ENCODE measurements around the gene ASTL. TPM values are rescaled to one million over a fixed set of nuclear protein-coding genes. Genes with fewer than 3 reads are reported as not detected.

The ASTL gene
- polyA plus RNA-seq, 10 donors: 0.11 to 0.23 (median 0.18) TPM; not detected in 5

- no peak for DNase-seq
These were observed 25.0 kb downstream of the ASTL start for GRCh38 chr2:96113367-96113677.

DNA sequence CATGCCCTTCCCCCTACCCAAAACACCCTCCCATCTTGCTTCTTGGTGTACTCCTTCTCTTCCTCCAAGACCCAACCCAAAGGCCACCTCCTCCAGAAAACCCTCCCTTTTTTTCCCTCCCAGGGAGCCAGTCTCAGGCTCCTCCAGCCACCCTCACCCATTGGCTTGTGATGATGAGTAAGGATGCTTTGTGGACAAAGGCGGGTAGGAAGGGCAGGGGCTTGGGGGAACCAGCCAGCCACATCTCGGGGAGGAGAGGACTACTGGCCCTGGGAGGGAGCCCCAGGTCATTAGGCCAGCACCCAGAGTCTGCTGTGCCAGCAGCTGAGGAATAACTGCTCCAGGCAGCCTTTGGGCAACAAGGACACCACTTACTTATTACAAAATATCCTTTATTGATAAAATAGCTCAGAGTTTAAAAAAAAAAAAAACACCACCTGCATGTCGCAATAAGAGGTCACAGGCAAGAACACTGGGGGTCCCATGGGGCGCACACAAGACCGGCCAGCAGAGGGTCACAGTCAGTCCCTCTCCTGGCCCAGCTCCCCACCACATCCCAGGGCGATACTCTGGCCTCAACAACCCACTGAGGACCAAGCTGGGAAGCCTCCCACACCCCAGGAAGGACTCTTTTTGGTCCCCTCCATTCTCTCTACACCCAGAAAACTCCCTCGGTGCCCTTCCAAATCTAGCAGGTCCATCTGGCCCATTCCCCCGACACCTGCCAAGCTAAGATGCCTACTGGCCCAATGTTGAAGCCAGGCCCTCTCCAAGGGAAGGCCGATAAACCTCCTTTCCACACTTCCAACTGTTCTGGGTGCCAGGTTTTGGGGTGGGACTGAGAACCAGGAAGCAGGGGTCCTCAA is 25.6 kb downstream of the ASTL start:
- no peak for DNase-seq

DNA sequence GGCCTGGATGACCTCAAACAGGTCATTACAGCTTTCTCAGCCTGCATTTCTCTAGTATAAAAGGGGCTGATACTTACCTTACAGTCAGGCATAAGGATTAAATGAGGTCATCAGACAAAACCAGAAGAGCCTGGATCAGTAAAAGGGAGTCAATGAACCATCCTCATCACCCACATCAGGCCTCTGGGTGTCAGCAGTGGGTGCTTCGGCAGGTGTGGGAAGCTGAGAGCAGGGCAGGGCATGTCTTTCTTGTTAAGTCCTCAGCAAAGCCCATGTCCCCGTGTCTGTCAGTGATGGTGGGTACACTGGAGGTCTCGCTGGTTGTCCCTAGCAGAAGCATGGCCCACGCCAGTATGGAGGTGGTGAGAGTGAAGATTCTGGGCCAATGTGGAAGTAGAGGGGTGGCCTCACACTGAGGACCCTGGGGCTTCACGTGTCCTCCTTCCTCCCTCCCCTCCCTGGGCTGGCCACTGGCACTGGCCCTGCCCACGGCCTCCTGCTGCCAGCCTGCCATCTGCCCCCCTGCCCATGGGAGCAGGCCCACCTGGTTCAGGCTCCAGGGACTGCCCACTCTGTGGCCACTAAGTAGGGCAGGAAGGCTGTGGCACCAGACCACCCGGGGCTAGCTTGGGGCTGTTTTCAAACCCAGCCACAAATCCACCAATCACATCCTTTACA is 26.3 kb downstream of the ASTL start:
- DNase-seq: no peak

DNA sequence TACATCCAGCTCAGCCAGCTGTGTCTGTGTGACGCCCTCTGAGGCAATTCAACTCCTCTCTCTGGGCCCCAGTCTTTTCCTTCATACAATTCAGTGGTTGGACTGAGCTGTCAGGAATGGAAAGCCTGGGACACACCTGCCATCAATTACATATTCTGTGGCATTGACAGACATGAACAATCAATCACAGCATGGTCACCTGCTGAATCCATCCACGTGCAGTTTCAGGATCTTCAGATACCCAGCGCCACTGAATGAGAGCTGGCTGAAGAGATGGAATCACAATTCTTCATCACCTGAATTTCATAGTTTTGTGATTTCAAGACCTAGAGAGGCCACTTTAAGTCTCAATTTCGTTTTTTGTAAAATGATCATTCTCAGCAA is 27.1 kb downstream of the ASTL start:
- DNase-seq: no peak

GRCh38 chr2:96110621-96111256 is 27.6 kb downstream of the ASTL start:
- no peak for DNase-seq

GRCh38 chr2:96109931-96110511 is 28.3 kb downstream of the ASTL start:
- DNase-seq: no peak

GRCh38 chr2:96109361-96109680 is 29.0 kb downstream of the ASTL start:
- DNase-seq: no peak

DNA sequence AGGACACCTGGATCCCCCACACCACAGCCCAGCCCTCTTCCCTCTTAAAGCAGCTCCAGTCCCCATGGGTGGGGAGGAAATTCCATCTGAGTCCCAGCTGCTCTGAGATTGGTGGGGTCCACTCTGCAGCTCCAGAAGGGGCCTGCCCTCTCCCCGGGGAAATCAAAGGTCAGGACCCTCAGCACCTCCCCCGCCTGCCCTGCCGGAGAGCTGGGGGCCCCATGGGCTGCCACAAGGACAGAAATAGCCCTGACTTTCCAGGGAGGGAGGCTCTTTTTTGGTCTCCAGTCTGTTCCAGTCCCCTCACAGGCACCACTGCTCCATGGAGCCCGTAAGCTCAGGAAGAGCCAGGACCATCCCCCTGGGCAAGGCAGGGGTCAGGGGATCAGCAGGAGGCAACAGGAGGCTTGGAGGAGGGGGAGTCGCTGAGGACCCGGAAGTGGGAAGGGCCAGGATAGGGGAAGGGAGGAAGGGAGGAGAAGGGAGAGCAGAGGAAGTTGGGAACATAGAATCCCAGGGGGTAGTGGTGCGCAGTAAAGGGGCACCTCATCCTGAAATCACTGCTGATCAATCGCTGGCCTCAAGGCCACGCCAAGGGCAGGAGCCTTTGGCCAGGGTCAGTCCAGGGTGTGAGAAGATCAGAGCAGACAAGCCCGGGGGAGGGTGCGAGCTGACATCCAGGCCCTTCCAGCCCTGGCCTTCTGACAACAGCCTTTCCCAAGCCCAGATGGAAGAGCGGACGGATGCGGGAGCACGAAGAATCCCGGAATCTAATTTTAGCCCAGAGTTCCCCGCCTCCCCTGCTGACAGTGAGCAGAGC is 29.6 kb downstream of the ASTL start:
- peak; percentile 59 to 94 (median 82) for DNase-seq

- no peak for DNase-seq
These were observed 30.2 kb downstream of the ASTL start for GRCh38 chr2:96108151-96108540.

- no peak for DNase-seq
These were observed 30.6 kb downstream of the ASTL start for GRCh38 chr2:96107708-96108065.

- DNase-seq: peak in 1 of 3 donors; percentile 49
These were observed 31.2 kb downstream of the ASTL start for GRCh38 chr2:96106991-96107707.

DNA sequence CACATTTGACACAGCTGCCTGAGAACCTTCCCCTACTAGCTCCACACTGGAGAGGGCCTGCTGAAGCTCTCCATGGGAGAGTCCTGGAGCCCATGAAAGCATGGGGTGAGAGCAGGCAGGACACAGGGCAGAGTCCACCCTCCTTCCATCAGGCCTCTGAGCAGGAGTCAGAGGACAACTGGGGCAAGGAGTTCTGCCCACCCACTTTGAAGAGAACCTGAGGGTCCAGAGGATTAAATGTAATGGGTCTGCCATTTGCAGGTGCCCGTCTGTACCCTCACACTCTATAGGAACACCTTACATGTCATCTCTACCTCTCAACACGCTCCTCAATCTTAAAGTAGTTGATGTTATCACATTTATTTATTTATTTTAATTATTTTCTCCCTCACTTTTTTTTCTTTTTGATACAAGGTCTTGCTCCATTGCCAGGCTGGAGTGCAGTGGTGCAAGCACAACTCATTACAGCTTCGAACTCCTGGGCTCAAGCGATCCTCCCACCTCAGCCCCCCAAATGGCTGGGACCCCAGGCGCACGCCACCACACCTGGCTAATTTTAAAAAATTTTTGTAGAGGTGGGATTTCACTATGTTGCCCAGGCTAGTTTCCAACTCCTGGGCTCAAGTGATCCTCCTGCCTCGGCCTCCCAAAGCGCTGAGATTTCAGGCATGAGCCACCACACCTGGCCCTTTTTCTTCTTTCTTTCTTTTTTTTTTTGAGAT is 32.1 kb downstream of the ASTL start:
- no peak for DNase-seq

- no peak for DNase-seq
These were observed 33.0 kb downstream of the ASTL start for GRCh38 chr2:96105152-96105915.

DNA sequence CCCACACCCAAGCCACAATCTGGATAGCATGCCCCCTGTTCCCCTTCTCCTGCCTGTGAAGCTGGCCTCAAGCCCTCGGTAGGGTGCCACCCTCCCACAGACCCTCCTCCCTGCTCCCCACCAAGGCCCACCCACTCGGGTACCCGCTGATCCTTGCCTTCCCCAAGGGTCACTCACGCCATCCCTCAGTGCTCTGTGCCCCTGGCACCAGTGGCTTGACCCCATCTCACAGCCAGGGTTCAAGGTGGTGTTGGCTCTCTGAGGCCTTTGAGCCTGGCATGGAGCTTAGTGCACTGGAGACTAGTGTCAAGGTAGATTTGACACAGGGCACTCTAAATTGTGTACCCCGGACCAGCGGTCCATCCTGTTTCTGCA is 33.8 kb downstream of the ASTL start:
- no peak for DNase-seq

DNA sequence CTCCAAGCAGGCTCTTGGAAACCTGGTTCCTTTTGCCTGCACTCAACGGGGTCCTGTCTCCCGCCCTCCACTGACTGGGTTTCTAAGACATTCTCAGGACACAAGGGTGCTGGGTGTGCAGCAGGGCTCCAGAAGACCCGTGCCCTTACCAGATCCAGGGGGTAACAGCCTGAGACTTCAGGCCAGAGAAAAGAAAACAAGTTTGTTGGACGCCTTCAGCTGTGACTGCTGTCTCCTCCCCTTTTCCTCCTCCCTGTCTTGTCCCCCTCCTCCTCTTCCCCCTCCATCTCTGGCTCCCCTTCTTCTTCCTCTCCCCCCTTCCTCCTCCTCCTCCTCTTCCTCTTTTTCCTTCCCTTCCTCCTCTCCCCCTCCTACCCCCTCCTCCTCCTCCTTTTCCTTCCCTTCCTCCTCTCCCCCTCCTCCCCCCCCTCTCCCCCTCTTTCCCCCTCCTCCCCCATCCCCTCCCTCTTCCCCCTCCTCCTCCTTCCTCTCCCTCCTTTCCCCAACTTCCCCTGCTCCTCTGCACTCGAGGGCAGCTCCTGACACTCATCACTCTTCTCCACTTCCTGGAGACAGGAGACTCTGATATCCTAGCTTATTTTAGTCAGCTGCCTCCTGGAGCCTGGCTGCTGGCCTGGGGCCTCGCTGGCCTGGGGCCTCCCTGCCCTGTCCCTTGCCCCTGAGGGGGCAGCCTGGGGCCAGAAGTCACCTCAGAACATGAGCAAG is 34.4 kb downstream of the ASTL start:
- DNase-seq: no peak

DNA sequence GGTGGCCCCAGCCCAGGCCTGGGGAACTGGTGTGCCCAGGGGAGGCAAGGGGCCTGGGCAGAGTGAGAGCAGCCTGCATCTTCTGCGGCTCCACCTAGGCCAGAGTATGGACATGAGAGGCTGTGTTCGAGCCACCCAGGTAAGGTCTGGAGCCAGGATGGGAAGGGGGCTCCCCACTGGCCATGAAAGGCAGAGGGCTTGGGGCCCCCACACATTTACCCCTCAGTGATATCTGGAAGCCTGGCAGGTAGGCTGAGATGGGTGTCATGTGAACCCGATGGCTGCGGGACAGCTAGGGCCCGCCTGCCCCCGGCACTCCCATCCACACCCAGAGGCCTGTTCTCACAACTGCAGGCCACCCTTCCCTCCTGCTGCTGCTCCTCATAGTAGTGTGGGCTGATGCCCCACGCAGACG is 35.1 kb downstream of the ASTL start:
- DNase-seq: no peak

DNA sequence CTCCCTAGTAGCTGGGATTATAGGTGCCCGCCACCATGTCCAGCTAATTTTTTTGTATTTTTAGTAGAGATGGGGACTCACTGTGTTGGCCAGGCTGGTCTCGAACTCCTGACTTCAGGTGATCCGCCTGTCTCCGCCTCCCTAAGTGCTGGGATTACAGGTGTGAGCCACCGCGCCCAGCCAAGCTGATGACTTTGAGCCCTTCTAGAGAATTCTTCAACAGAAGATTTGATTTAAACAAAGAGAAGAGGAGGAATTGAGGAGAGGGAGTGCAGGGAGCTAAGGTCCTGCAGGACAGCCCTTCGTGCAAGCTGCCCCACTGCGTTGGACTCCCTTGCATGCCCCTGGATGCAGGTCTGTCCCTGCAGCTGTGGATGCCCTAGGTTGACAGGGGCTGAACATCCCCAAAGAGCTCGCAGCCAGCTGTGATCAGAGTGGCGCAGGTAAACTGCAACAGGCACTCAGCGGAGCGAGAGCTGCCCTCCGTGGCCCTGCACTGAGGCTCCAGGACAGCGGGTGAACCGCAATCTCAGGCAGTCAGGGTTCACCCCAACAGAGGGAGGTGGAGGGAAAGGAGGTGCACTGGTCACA is 35.6 kb downstream of the ASTL start:
- DNase-seq: no peak

DNA sequence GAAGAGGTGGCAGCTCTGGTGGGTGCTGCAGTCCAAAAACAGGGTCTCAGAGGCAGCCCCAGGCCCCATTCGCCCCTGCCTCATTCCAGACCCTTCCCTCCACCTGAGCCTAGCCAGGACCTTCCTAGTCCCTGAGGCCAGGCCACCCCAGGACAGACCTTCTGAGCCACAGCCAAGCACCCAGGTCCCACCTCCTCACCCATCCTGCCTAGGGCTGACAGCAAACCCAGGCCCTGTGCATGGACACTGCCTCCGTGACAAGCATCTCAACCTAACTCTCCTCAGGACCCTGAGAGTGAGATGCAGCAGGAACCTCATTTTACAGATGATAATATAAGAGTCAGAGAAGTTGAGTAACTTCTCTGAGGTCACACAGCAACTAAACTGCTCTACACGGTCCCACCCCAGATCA is 37.4 kb downstream of the ASTL start:
- DNase-seq: no peak

Data from muscle of back (tissue), 11 donors.